HG03342 (cell line): ENCODE results near the gene CENPB.
"Not testable (repeated sequence)": the region's sequence is repeated elsewhere in the genome, so short reads cannot be mapped to it uniquely, and the experiment has no call there.

Source experiments
- ATAC-seq: cut with Tn5 transposase; IDR thresholded peaks from one replicate; pipeline ENCODE4 v1.9.1; 2021; ENCODE audit warnings: mild to moderate bottlenecking, moderate library complexity; ENCODE audit not compliant: unreplicated experiment

Gene CENPB

GRCh38 chr20:3786665-3787323 lies at the start of gene CENPB:
Gene CENPB (minus strand): TSS chr20:3786740. CDS start chr20:3786483, 257 bp downstream.
- peak; percentile 76 for ATAC-seq

GRCh38 chr20:3836132-3836531 lies 49.6 kb upstream of the CENPB start:
- no peak for ATAC-seq

- ATAC-seq: not testable (repeated sequence)
These were observed 43.4 kb upstream of the CENPB start for GRCh38 chr20:3829891-3830290.

- no peak for ATAC-seq
These were observed 42.3 kb upstream of the CENPB start for GRCh38 chr20:3828798-3829197.

- ATAC-seq: no peak
These were observed 39.9 kb upstream of the CENPB start for GRCh38 chr20:3826420-3826819.

GRCh38 chr20:3825526-3825925 lies 39.0 kb upstream of the CENPB start:
- no peak for ATAC-seq

- no peak for ATAC-seq
These were observed 37.3 kb upstream of the CENPB start for GRCh38 chr20:3823881-3824280.

GRCh38 chr20:3821996-3822395 lies 35.5 kb upstream of the CENPB start:
- ATAC-seq: no peak

- no peak for ATAC-seq
These were observed 34.6 kb upstream of the CENPB start for GRCh38 chr20:3820901-3821727.

GRCh38 chr20:3820048-3820900 lies 33.7 kb upstream of the CENPB start, which contains the start of gene AP5S1:
Gene AP5S1 (plus strand): TSS chr20:3820547. CDS start chr20:3822118, 1,571 bp downstream.
- peak; percentile 75 for ATAC-seq

- no peak for ATAC-seq
These were observed 33.0 kb upstream of the CENPB start for GRCh38 chr20:3819411-3820047.

- no peak for ATAC-seq
These were observed 31.9 kb upstream of the CENPB start for GRCh38 chr20:3818155-3819151.

GRCh38 chr20:3815703-3816315 lies 29.3 kb upstream of the CENPB start:
- ATAC-seq: no peak

GRCh38 chr20:3814928-3815495 lies 28.5 kb upstream of the CENPB start:
- no peak for ATAC-seq

- ATAC-seq: no peak
These were observed 27.5 kb upstream of the CENPB start for GRCh38 chr20:3813848-3814581.

GRCh38 chr20:3812975-3813847 lies 26.7 kb upstream of the CENPB start:
- no peak for ATAC-seq

GRCh38 chr20:3812259-3812681 lies 25.7 kb upstream of the CENPB start:
- ATAC-seq: no peak
